HCT116 (cell line): Measurements from ENCODE around the gene DNAJB13. TPM values are rescaled to one million over a fixed set of nuclear protein-coding genes. Genes with fewer than 3 reads are reported as not detected.

ENCODE experiments used
- ATAC-seq: fragments of 200-7000 bp; cut with Tn5 transposase; 2 replicates; pipeline ENCODE4 v1.9.1; 2020; ENCODE audit warnings: mild to moderate bottlenecking, moderate library complexity
- BruUV-seq: library from RNA; stranded (reverse); fragments of 400-500 nt; replicated peaks from 2 replicates; lab custom pipeline; 2021; lab: Mats Ljungman, UMichigan
- CTCF ChIA-PET: fragments of 300-600 bp; sonication (Branson Sonifier 250); formaldehyde crosslinking; loops from one replicate; lab custom pipeline; 2021; ENCODE audit warnings: antibody characterized with exemption; lab: Charles Lee
- POLR2A ChIA-PET: fragments of 300-600, 350-600 bp; sonication (Branson Sonifier 250); formaldehyde crosslinking; loops from one replicate; lab custom pipeline; 2021; ENCODE audit warnings: antibody characterized with exemption; lab: Charles Lee
- RAD21 ChIA-PET, 2 experiments: fragments of 300-600 bp; sonication (Branson Sonifier 250); formaldehyde crosslinking; loops; one replicate each; lab custom pipeline; 2023; ENCODE audit warnings: low total read pairs in 2 of 2; ENCODE audit not compliant: uncharacterized antibody in 2 of 2, unreplicated experiment in 2 of 2, low non-redundant PET in 1 of 2; lab: Charles Lee
- DNase-seq: peaks from one replicate; pipeline ENCODE4 v3.0.0-alpha.2; 2010; ENCODE audit warnings: low read depth, low spot score
- H2AFZ ChIP-seq: fragments of 200-600 bp; shearing (Covaris generic), sonication (generic); 2 replicates; pipeline ENCODE4 v1.6.1; 2017; ENCODE audit warnings: low read depth, mixed run types, mixed read lengths, antibody characterized with exemption, low read length; ENCODE audit not compliant: poor library complexity, severe bottlenecking
- H3K27ac ChIP-seq: 2 replicates; pipeline ENCODE4 v1.5.1; 2012; ENCODE audit warnings: low read depth, low read length
- H3K27me3 ChIP-seq: fragments of 200-600 bp; sonication (generic); 2 replicates; pipeline ENCODE4 v1.6.1; 2016; ENCODE audit warnings: mixed run types, low read length, mixed read lengths; ENCODE audit not compliant: insufficient read depth
- H3K36me3 ChIP-seq, 2 experiments: fragments of 200-500 bp in 1 of 2; fragments of 200-600 bp in 1 of 2; sonication (Bioruptor generic) in 1 of 2; sonication (generic) in 1 of 2; 2 replicates each; pipeline versions ENCODE4 v1.5.1 to v1.6.1; 2014 to 2016; ENCODE audit warnings: low read length in 2 of 2, inconsistent platforms in 1 of 2, mixed read lengths in 1 of 2, mixed run types in 1 of 2; ENCODE audit not compliant: insufficient read depth in 2 of 2, control insufficient read depth in 1 of 2
- H3K4me1 ChIP-seq, 2 experiments: fragments of 200-600 bp in 1 of 2; sonication (generic) in 1 of 2; 2 replicates each; pipeline versions ENCODE4 v1.5.1 to v1.6.1; 2012 to 2017; ENCODE audit warnings: low read length in 2 of 2, inconsistent platforms in 1 of 2, mild to moderate bottlenecking in 1 of 2, mixed read lengths in 1 of 2, mixed run types in 1 of 2, moderate library complexity in 1 of 2; ENCODE audit not compliant: insufficient read depth in 2 of 2, control insufficient read depth in 1 of 2
- H3K4me2 ChIP-seq: fragments of 200-600 bp; sonication (generic); 2 replicates; pipeline ENCODE4 v1.6.1; 2017; ENCODE audit warnings: mixed run types, low read length, mixed read lengths
- H3K4me3 ChIP-seq, 2 experiments: fragments of 200-600 bp in 1 of 2; sonication (generic) in 1 of 2; replicated peaks in 1 of 2; 2 replicates each; pipeline ENCODE4 v1.5.1; 2011 to 2016; ENCODE audit warnings: low read length in 2 of 2, control low read depth in 1 of 2, low read depth in 1 of 2, mild to moderate bottlenecking in 1 of 2, mixed read lengths in 1 of 2, mixed run types in 1 of 2
- H3K79me2 ChIP-seq: fragments of 200-600 bp; sonication (generic); 2 replicates; pipeline ENCODE4 v1.6.1; 2017; ENCODE audit warnings: mild to moderate bottlenecking, mixed run types, low read length, moderate library complexity, mixed read lengths; ENCODE audit not compliant: insufficient read depth
- H3K9ac ChIP-seq: fragments of 200-600 bp; sonication (generic); 2 replicates; pipeline ENCODE4 v1.6.1; 2016; ENCODE audit warnings: low read length, mixed read lengths
- H3K9me2 ChIP-seq: fragments of 200-600 bp; sonication (generic), shearing (Covaris generic); 2 replicates; pipeline ENCODE4 v1.6.1; 2017; ENCODE audit warnings: mixed run types, mild to moderate bottlenecking, moderate library complexity; ENCODE audit not compliant: insufficient read depth
- H3K9me3 ChIP-seq, 2 experiments: fragments of 200-500 bp in 1 of 2; fragments of 200-600 bp in 1 of 2; sonication (Bioruptor generic) in 1 of 2; sonication (generic) in 1 of 2; 2 replicates each; pipeline ENCODE4 v1.6.1; 2014 to 2017; ENCODE audit warnings: low read length in 2 of 2, mixed read lengths in 2 of 2, inconsistent platforms in 1 of 2, low read depth in 1 of 2, mild to moderate bottlenecking in 1 of 2, mixed run types in 1 of 2, moderate library complexity in 1 of 2; ENCODE audit not compliant: control insufficient read depth in 1 of 2, insufficient read depth in 1 of 2
- H4K20me1 ChIP-seq: fragments of 200-600 bp; sonication (generic), shearing (Covaris generic); 2 replicates; pipeline ENCODE4 v1.6.1; 2017; ENCODE audit warnings: mixed run types, mild to moderate bottlenecking, moderate library complexity; ENCODE audit not compliant: insufficient read depth
- CBX3 ChIP-seq: IDR thresholded peaks from 2 replicates; pipeline ENCODE4 v1.6.1; 2012; ENCODE audit warnings: low read depth
- CEBPB ChIP-seq: IDR thresholded peaks from 2 replicates; pipeline ENCODE4 v1.6.1; 2012; ENCODE audit warnings: low read depth
- EZH2 ChIP-seq: fragments of 200-600 bp; sonication (generic); IDR thresholded peaks from 2 replicates; pipeline ENCODE4 v1.6.1; 2017; ENCODE audit warnings: antibody characterized with exemption, mixed run types
- EZH2phosphoT487 ChIP-seq: fragments of 200-600 bp; IDR thresholded peaks from 2 replicates; pipeline ENCODE4 v1.6.1; 2018; ENCODE audit warnings: antibody characterized with exemption, borderline replicate concordance
- FOSL1 ChIP-seq: IDR thresholded peaks from 2 replicates; pipeline ENCODE4 v1.6.1; 2012; ENCODE audit warnings: low read depth
- RAD21 ChIP-seq: IDR thresholded peaks from 2 replicates; pipeline ENCODE4 v1.6.1; 2012; ENCODE audit warnings: low read depth, mild to moderate bottlenecking
- REST ChIP-seq: IDR thresholded peaks from 2 replicates; pipeline ENCODE4 v1.6.1; 2012; ENCODE audit warnings: low read depth
- SRF ChIP-seq: IDR thresholded peaks from 2 replicates; pipeline ENCODE4 v1.6.1; 2012; ENCODE audit warnings: low read depth
- ZNF274 ChIP-seq: fragments of 200-500 bp; sonication (Bioruptor generic); IDR thresholded peaks from 2 replicates; pipeline ENCODE4 v1.6.1; 2014; ENCODE audit warnings: mild to moderate bottlenecking, low read depth, low read length, inconsistent platforms
- intact Hi-C: fragments of 100-400 bp; cut with micrococcal nuclease; formaldehyde crosslinking; loops from 2 replicates; pipeline ENCODE4 v1.10.0; 2022
- total RNA-seq: library from RNA; stranded (reverse); gene quantifications from one replicate; pipeline ENCODE4 v1.2.1, GENCODE V29; 2021; ENCODE audit not compliant: unreplicated experiment
- TF ChIP-seq, protein P1 (sequence below), 3 experiments: fragments of 200-600 bp in 1 of 3; sonication (generic) in 1 of 3; IDR thresholded peaks in 2 of 3; conservative IDR thresholded peaks in 1 of 3; 2 replicates each; pipeline ENCODE4 v1.5.1; 2012 to 2017; ENCODE audit warnings: low read depth in 2 of 3, low read length in 2 of 3, antibody characterized with exemption in 1 of 3, borderline replicate concordance in 1 of 3, control low read depth in 1 of 3, mild to moderate bottlenecking in 1 of 3, mixed read lengths in 1 of 3, mixed run types in 1 of 3, moderate library complexity in 1 of 3; ENCODE audit not compliant: insufficient read depth in 1 of 3
- TF ChIP-seq, protein P2 (sequence below): IDR thresholded peaks from 2 replicates; pipeline ENCODE4 v1.6.1; 2011; ENCODE audit warnings: mild to moderate bottlenecking, low read length, moderate library complexity; ENCODE audit not compliant: insufficient replicate concordance; ENCODE audit errors: extremely low read depth

Gene DNAJB13
- total RNA-seq, 1 experiment from 2014 or later: 0.22 TPM

GRCh38 chr11:73978576-73979086, 27.8 kb downstream of the DNAJB13 start:
- Histone ChIP-seq H3K9ac (no peak overlapping the region), H4K20me1 (no peaks in the 10 kb centered on the region), H3K27ac (no peak overlapping the region), H3K9me3 (no peaks in the 10 kb centered on the region), H3K36me3 (peaks cover 0 to 2% of the 10 kb centered on the region in 2 experiments; a peak in 1 of 4 replicates), H3K4me2 (no peak overlapping the region), H3K27me3 (no peaks in the 10 kb centered on the region), H3K4me3 (no peak overlapping the region), H3K9me2 (no peaks in the 10 kb centered on the region), H3K4me1 (peaks cover 19 to 38% of the 10 kb centered on the region in 2 experiments), H3K79me2 (0 out of 2 replicates have a peak, but pooled peaks cover 3% of the 10 kb centered on the region), H2AFZ (no peak overlapping the region)
- DNase-seq (no peak), ATAC-seq (no peak)
- TF ChIP-seq SRF (no peak), REST (no peak), ZNF274 (no peak), CEBPB (no peak), FOSL1 (no peak), EZH2phosphoT487 (no peak), EZH2 (no peak), CBX3 (no peak), RAD21 (no peak)
- TF ChIP-seq, protein P1, sequence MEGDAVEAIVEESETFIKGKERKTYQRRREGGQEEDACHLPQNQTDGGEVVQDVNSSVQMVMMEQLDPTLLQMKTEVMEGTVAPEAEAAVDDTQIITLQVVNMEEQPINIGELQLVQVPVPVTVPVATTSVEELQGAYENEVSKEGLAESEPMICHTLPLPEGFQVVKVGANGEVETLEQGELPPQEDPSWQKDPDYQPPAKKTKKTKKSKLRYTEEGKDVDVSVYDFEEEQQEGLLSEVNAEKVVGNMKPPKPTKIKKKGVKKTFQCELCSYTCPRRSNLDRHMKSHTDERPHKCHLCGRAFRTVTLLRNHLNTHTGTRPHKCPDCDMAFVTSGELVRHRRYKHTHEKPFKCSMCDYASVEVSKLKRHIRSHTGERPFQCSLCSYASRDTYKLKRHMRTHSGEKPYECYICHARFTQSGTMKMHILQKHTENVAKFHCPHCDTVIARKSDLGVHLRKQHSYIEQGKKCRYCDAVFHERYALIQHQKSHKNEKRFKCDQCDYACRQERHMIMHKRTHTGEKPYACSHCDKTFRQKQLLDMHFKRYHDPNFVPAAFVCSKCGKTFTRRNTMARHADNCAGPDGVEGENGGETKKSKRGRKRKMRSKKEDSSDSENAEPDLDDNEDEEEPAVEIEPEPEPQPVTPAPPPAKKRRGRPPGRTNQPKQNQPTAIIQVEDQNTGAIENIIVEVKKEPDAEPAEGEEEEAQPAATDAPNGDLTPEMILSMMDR (IDR thresholded peaks at IDR 0.05 in 2 of 3, conservative IDR thresholded peaks at IDR 0.05 in 1 of 3; ENCODE audit: borderline replicate concordance in 1 of 3, insufficient read depth in 1 of 3, low read depth in 2 of 3, low read length in 2 of 3): no peak
- TF ChIP-seq, protein P2, sequence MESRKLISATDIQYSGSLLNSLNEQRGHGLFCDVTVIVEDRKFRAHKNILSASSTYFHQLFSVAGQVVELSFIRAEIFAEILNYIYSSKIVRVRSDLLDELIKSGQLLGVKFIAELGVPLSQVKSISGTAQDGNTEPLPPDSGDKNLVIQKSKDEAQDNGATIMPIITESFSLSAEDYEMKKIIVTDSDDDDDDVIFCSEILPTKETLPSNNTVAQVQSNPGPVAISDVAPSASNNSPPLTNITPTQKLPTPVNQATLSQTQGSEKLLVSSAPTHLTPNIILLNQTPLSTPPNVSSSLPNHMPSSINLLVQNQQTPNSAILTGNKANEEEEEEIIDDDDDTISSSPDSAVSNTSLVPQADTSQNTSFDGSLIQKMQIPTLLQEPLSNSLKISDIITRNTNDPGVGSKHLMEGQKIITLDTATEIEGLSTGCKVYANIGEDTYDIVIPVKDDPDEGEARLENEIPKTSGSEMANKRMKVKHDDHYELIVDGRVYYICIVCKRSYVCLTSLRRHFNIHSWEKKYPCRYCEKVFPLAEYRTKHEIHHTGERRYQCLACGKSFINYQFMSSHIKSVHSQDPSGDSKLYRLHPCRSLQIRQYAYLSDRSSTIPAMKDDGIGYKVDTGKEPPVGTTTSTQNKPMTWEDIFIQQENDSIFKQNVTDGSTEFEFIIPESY: no peak
- ChIA-PET RAD21 (no interaction called here), POLR2A (interaction anchor here (1.5 kb wide), 1 partner anchor 9 kb away, joined by 4 read pairs; no protein-coding TSS in a partner anchor), CTCF (no interaction called here)
- intact Hi-C loops: no loop called here
- no TSS peak for BruUV-seq
